K562 treated with DMSO at 1 percent for 24 hours (cell line): Measurements from ENCODE around the gene SLC6A11. TPM values are rescaled to one million over a fixed set of nuclear protein-coding genes. Genes with fewer than 3 reads are reported as not detected.

Experiments used
- total RNA-seq: library from RNA; unstranded; fragments of 300-600 nt; gene quantifications from 2 replicates; pipeline ENCODE4 v1.2.3, GENCODE V29; 2022; ENCODE audit warnings: low read depth; ENCODE audit not compliant: insufficient read depth

SLC6A11 gene
- total RNA-seq: not detected in 2 replicates

DNA sequence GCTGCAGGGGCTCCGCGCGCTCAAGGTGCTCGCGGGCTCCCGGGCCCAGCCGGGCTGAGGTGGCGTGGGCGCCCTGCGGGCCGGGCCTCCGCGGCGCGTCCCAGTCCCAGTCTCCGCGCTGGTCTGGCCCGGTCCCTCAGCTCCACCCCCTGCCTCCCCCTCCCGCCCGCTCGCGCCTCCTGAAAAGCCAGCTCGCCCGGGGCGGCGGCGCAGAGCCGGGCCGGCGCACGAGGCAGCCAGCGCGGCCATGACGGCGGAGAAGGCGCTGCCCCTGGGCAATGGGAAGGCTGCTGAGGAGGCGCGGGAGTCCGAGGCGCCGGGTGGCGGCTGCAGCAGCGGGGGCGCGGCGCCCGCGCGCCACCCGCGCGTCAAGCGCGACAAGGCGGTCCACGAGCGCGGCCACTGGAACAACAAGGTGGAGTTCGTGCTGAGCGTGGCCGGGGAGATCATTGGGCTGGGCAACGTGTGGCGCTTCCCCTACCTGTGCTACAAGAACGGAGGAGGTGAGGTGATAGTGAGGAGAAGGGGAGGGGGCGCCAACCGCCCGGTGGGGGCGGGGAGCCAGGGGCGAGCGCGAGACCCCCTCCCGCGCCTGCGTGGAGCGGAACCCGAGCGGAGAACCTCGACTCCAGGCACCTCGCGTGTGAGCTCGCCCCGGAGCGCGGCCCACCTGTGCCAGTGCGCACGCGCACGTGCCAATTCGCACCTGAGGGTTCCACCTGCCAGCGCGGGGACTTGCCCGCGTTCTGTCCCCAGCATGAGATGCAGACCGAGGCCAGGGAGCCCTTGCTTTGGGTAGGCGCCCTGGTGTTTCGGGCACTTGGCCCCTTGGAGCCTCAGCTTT is at the start of gene SLC6A11:
Gene SLC6A11 (plus strand): TSS at position 210 of the 844 bp plus-strand sequence. CDS start 38 bp downstream, at position 248.

Other genes with a start within 250 kb of the SLC6A11 start
- 0.57 TPM in 1 of 2 replicates, not detected in the other for gene SLC6A1, start 176.5 kb downstream of the SLC6A11 start, total RNA-seq